ENCODE results near the gene CNOT6.
A peak's percentile ranks its signal among the peaks of the same experiment; 100 is the strongest.
"Not testable (repeated sequence)": the region's sequence is repeated elsewhere in the genome, so short reads cannot be mapped to it uniquely, and the experiment has no call there.

The CNOT6 gene

DNA sequence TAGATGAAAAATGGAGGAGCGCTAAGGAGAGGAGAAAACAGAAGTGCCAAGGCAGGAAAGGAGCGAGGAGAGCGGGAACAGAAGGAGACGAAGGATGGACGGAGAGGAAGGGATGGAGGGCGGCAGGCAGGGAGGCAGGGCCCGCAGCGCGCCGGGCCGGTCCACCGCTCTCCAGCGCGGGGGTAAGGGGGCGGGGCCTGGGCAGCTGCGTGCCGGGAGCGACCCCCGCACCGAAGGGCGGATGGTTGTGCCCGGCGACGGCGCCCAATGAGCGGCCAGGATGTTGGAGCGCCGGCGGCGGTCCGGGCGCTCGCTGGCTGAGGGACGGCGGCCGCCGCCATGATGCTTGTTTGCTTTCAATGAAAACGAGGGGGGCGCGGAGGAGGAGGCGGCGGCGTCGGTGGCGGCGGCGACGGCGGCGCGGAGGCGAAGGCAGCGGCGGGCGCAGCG, at the start of gene CNOT6:
CNOT6 (plus strand) TSS at position 320 of the 450 bp plus-strand sequence. CDS start 34,898 bp downstream, outside the sequence.
- DNase-seq = peak; percentile 95

DNA sequence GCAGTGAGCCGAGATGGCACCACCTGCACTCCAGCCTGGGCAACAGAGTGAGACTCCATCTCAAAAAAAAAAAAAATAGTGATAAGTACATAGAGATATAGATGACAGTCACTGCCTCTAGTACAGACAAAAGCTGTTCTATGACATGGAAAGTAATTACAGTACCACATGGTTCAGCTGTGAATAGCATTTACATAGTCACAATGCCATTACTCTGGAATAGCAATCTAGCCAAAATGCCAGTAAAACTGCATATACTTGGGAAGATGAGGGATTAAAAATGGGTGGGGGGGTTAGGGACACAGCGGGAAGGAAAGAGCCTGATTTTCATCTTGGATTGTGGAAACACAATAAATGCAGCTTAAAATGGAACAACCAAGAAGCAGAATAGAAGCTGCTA, 39.4 kb upstream of the CNOT6 start:
- no peak for DNase-seq

DNA sequence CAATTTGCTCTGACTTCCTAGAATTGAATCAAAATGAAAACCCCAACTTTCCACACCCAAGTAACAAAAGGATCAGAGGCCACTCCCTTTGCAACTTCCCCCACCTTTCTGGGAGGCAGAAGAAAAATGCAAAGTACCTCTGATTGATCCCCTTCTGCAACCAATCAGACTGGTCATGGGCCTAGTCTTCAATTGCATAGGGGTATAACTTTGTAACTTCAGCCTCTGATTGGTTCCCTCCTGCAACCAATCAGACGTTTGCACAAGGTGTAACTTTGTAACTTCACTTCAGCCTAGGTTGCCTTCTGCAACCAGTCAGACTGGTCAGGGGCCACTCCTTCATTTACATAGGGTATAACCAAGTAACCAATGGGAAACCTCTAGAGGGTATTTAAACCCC, 38.3 kb upstream of the CNOT6 start:
- DNase-seq = no peak

DNA sequence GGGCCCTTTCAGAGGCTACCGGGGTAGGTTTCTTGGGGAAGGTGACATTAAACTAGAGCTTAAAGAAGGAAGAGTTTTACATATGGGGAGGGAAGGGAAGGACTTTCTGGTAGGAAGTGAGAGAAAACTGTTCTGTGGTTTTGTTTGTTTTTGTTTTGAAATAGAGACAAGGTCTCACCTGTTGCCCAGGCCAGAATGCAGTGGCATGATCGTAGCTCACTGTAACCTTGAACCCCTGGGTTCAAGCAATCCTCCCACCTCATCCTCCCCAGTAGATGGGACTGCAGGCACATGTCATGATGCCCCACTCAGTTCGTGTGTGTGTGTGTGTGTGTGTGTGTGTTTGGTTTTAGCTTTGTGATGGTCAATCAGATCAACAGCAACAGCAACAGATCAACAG, 37.4 kb upstream of the CNOT6 start:
- DNase-seq = no peak

DNA sequence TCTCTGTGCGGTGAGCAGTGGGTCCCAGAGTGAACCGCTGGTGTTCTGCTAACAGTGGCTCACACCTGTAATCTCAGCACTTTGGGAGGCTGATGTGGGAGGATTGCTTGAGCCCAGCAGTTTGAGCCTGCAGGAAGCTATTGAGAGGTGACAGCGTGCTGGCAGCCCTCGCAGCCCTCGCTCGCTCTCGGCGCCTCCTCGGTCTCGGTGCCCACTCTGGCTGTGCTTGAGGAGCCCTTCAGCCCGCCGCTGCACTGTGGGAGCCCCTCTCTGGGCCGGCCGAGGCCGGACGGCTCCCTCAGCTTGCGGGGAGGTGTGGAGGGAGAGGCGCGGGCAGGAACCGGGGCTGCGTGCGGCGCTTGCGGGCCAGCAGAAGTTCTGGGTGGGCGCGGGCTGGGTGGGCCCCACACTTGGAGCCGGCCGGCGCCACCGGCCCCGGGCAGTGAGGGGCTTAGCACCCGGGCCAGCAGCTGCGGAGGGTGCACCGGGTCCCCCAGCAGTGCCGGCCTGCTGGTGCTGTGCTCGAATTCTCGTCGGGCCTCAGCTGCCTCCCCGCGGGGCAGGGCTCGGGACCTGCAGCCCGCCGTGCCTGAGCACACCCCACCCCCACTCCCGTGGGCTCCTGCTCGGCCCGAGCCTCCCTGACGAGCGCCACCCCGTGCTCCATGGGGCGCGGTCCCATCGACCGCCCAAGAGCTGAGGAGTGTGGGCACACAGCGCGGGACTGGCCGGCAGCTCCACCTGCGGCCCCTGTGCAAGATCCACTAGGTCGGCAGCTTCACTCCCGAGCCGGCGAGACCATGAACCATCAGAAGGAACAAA, 35.1 kb upstream of the CNOT6 start:
- DNase-seq = not testable (repeated sequence)

DNA sequence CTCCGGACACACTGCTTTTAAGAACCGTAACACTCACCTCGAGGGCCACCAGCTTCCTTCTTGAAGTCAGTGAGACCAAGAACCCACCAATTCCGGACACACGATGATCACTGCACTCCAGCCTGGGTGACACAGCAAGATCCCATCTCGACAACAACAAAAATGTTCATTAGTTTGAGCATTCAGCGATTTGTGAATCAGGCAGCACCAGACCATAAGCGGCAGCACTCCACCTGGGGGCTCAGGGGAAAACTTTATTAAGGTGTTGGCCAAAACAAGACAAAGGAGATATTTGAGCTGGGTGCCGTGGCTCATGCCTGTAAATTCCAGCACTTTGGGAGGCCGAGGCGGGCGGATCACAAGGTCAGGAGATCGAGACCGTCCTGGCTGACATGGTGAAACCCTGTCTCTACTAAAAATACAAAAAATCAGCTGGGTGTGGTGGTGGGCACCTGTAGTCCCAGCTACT, 34.5 kb upstream of the CNOT6 start:
- not testable (repeated sequence) for DNase-seq

DNA sequence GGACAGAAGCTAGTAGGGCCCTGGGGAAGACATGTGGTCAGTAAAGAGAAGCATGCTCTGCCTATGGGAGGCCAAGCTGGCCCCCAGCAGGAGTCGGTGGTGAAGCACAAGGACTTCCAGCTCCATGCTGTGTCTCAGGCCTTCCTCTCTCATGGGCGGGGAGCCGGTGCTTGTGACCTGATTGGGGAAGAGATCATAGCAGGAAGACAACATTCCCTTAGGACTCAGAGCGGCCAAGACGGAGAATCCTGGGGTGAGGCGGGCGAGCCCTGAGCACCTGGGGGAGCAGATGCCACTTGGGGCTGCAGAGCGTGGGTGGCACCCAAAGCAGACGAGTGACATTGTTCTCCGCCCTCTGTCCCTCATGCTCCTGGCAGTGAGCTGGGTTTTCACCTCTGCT, 33.3 kb upstream of the CNOT6 start:
- DNase-seq = no peak

DNA sequence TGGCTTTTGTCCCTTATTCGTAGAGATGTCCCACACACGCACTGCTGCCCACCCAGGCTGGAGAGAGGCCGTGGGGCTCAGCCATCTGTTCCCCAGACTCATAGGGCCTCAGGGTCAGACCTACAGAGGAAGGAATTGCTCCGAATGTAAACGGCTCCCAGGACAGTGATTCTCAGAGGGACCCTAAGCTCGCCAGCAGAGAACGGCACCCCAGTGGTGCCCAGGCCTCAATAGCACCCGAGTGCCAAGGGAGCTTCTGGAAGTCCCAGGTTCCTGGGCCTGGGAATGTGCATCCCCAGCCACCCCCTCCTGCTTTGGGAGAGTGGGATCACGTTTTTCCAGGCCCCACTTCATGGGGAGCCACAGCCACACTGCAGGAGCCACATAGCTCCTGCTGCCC, 32.9 kb upstream of the CNOT6 start:
- no peak for DNase-seq

DNA sequence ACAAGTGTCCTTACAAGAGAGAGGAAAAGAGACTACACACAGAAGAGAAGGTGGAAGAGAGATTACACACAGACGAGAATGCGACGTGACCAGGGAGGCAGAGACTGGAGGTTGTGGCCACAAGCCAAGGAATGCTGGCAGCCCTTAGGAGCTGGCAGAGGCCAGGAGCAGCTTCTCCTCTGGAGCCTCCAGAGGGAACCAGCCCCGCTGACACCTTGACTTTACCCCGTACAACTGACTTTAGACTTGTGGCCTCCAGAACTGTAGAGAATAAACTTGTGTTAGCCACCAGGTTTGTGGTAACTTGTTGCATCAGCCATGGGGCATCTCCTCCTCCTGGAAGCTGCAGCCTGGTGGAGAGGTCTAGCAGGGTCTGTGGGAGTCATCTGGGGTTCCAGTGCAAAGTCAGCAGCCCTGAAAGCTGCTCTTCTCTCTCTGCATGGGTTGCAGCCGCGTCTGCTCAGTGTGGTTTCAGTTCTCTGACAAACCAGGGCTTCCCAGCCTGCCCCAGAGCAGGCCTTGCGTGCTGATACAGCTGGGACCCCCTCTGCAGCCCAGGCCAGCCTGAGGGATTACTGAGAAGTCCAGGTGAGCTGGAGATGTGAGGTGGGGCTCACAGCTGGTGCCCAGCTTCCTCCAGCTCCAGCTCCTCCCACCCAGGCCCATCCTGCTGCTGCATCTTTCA, 30.8 kb upstream of the CNOT6 start:
- no peak for DNase-seq

DNA sequence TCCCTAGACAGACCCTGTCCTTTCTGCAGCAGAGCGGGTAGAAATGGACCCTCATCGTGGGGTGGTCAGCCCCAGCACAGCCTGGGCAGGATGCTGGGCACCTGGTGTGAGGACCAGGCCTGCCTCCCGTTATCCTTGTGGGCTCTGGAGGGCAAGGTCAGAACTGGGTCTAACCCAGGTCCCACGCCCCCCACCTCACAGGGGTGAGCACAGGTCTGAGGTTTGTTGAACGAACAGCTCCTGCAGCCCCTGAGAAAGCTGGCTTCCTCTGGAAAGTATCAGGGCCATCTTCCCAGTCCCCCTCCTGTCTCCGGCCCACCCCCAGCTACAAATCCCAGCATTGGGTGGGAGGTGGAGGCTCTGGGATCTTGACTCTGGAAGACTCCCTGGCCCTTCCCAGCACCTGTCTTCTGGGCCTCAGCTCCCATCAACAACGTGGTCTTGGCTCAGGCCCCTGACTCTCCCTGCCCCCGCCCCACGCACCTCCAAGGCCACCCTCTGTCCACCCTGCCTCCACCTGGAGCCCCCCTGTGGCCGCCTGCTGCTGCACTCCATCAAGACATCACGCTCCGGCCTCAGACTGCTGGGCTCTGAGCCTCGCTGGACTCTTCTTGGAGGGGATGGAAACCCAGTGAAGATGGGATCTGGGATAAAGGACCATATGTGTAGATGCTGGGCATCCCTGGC, 30.1 kb upstream of the CNOT6 start:
- DNase-seq = no peak

DNA sequence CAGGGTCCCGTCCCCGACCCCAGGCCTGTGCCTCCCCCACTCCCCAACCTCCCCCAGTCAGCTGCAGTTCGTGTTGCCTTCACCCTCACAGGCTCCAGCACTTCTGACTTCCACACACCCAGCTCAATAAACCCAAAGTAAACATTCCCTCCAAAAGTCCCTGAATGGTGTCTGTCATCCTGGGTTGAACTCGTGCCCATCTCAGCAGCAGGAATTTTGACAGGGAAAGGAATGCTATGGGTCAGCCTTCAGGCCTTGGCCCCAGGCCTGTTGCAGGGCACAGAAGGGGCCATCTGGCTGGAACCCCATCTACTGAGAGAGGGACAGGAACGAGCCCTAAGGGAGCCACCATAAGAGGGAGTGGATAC, 29.6 kb upstream of the CNOT6 start:
- DNase-seq = no peak

DNA sequence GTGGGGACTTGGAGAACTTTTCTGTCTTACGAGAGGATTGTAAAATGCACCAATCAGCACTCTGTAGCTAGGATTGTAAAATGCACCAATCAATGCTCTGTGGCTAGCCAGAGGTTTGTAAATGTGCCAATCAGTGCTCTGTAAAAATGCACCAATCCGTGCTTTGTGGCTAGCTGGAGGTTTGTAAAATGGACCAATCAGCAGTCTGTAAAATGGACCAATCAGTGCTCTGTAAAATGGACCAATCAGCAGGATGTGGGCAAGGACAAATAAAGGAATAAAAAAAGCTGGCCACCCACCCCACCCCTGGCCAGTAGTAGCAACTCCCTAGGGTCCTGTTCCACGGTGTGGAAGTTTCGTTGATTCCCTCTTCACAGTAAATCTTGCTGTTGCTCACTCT, 29.1 kb upstream of the CNOT6 start:
- not testable (repeated sequence) for DNase-seq

DNA sequence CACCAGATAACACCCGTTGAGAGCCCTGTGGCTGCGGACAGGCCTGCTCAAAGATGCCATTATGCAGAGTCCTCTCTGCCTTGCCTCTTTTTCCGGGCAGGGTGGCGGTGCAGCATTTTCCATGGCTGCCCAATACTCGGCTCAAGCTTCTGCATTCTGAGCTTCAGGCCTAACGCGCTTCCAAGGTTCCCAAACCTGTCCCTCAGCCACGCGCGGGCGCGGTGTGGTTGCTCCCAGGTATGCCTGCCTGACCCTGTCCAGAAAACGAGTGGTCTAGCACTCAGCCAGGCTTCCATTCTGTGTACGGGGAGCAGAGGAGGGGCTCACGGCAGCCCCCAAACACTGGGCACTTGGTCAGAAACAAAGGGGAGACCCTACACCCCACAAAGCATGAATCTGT, 27.9 kb upstream of the CNOT6 start:
- no peak for DNase-seq

DNA sequence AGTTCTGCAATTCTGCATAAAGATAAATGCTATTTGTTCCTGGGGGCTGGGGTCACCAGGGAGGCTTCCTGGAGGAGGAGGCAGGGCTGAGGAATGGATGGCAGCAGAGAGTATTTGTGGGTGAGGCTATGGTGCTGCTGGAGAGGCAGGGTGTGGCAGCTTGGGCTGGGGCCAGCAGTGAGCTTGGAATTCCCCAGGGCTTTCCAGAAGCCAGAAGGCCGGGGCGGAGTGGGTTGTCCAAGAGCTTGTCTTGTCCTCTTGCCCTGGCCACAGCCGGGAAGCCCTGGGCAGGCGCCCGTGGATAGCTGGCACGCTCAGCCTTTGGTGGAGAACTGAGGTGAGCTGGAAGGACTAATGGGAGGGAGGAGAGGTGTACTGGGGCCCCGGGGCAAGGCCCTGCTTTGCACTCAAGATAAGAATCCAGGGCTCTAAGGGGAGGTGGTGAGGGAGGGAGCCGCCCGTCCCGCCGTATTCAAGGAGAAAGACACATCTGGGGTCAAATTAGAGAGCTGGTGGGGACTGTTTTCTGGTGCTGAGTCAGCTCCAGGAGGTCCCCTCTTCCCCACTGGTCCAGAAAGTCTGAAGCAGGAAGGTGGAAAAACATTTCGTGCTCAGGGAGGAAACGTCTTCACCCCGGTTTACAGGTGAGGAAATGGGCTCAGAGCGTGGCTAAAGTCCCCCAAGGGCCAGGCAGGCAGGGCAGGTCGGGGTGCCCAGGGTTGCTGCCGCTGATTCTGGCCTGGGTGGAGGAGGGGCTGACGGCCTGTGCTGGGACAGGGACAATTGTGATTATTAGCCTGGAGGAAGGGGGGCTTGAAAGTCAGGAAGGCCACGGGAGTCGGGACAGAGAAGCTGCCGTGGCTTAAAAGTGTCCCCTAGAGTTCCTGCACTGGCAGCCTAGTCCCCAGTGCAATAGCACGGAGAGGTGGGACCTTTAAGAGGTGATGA, 26.9 kb upstream of the CNOT6 start:
- no peak for DNase-seq

DNA sequence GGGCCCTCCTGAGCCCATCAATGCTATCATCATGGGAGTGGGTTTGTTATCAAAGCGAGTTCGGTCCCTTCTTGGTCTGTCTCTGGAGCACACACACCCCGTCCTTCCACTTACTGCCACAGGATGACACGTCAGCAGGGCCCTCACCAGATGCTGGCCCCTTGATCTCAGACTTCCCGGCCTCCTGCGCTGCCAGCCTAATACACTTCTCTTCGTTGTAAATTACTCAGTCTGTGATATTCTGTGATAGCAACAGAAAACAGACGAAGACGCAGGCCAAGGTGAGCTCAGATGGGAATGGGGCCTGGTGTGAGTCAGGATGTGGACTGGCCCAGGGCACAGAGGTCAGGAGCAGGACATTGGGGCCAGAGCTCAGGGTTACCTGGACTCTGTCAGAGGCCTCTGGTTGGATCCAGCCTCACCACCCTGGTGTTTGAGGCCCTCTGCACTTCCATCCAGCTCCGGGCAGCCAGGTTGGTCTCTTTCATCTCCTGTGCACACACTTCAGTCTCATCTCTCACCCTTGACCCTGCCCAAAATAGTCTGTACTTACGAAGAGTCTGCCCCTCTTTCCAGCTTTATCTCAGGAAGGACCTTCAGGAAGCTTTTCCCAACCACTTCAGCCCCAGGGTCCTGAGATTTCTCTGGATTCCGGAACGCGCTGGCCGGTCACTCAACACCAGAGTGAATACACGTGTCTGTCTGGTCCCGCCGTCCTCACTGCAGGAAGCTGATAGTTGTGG, 26.0 kb upstream of the CNOT6 start:
- no peak for DNase-seq

DNA sequence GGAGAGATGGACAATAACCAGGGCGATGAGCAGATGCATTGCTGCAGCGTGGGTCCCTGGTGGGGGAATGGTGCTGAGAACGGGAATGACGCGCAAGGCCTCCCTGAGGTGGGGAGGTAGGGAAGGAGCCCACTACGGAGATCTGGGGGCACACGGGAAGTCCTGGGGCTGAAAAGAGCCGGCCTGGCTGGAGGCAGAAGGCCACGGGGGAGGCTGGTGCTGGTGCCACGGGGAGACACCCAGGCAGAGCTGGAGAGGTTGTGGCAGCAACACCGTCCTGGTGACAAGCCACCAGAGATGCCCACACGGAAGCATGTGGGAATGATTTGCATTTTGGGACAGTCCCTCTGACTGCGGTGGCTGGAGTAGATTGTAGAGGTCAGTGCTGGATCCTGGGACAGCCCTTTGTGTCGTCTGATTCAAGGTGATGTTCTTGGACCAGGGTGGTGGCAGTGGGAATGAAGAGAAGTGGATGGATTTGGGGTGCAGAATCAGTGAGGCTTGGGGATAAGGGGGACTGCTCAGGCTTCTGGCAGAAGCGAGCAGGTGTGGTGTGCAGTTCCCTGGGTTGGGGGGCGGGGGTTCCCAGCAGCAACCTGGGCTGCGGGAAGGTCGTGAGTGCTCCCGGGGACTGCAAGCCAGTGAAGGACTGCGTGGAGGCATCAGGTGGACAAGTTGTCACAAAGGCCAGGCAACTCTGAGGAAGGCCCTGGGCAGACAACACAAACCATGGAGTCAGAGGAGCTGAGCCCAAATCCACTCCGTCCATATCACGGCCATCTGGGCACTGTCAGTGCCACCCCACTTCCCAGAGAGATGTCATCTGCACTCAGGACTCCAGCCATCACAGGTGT, 25.2 kb upstream of the CNOT6 start:
- DNase-seq = no peak

DNA sequence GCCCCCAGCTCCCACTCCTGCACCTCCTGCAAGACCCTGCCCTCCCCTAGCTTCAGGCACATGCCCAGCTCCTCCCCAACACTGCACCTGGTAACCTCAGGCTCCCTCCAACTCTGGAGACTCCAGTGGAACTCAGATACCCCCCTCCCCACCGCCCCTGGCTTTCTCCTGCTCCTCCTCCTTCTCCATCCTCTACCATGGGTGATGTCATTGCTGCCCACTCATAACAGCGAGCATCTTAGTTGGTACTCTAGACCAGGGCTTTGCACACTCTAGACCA, 24.7 kb upstream of the CNOT6 start:
- DNase-seq = no peak

DNA sequence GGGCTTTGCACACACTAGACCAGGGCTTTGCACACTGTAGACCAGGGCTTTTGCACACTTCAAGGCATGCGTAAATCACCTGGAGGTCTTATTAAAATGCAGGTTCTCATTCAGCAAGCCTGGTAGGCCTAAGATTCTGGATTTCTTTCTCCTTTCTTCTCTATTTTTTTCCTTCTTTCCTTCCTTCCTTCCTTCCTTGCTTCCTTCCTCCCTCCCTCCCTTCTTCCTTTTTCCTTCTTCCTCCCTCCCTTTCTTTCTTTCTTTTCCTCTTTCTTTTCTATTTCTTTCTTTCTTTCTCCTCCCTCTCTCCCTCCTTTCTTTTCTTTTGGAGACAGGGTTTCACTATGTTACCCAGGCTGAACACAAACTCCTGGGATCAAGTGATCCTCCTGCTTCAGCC, 24.3 kb upstream of the CNOT6 start:
- no peak for DNase-seq

DNA sequence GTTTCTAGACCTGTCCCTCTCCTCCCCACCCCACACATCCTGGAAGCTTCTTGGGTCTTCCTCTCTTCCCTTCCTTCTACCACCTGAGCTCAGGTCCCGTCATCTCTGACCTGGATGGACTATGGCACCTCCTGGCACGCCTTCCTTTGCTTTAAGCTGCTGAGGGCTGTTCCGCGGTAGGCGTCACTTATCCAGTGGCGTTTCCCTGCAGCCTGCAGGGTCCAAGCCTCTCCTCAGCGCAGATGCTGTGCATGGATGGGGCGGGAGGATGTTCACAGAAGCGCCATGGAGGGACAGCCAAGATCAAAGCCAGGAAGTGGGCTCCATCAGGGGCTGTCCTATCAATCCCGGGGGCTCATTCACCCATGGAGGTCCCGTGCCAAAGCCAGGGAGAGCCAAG, 23.8 kb upstream of the CNOT6 start:
- no peak for DNase-seq

DNA sequence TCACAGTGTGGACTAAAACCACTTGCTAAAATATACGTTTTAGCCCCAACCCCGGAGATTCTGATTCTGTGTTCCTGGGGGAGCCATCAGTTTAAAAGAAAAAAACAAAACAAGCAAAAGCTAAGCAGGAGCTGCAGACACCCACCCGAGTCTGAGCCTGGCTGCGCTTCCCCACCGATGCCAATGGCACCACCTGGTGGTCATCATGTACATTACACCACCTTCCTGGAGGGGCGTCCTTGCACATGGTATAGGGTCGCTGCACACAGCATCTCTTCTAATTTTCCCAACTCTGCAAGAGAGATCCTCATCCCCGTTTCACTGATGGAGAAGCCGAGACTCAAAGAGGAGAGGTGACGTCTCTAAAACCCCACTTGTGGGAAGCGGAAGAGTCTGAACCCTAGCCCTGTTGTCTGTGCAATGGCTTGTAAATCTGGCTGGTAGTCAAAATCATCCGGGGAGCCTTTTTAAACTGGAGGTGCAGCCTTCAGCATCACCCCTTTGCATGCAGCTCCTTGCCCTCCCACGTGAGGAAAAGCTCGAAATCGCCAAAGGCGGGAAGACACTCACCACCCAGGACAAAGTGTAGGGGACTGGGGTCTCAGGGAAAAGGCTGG, 23.1 kb upstream of the CNOT6 start:
- DNase-seq = peak; percentile 65

DNA sequence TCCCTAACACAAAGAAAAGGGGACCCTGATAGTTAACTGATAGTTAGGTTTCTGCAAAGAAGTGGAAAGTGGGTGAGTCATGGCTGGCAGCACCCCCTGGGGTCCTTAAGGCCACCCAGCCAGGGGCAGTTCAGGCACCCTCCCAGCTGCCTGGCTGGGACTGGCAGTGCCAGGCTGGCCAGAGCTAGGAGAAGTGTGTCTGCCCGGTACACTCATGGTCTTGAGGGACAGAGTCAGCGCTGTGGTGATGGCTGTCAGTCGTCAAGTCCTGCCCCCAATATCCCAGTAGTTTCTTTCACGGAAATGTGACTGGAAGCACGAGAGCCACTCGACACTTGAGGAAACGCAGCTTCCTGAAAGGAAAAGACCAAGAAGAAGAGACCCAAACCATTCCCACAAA, 22.3 kb upstream of the CNOT6 start:
- DNase-seq = no peak
